Jurkat, Clone E6-1 (cell line): ENCODE results near the gene LGI2.
"Not testable (repeated sequence)": the region's sequence is repeated elsewhere in the genome, so short reads cannot be mapped to it uniquely, and the experiment has no call there.

ENCODE experiments used
- DNase-seq: peaks from one replicate; pipeline ENCODE4 v3.0.0-alpha.2; 2011; ENCODE audit warnings: low read depth, low spot score
- H3K4me3 ChIP-seq: 2 replicates; pipeline ENCODE4 v1.5.1; 2011; ENCODE audit warnings: mild to moderate bottlenecking, low read length, control low read depth, moderate library complexity

Gene LGI2

GRCh38 chr4:25052037-25052436 lies 21.3 kb upstream of the LGI2 start:
- not testable (repeated sequence) for DNase-seq, H3K4me3 ChIP-seq

GRCh38 chr4:25051534-25051933 lies 20.8 kb upstream of the LGI2 start:
- DNase-seq = no peak

GRCh38 chr4:25050370-25051078 lies 19.8 kb upstream of the LGI2 start:
- no peak for DNase-seq
- H3K4me3 ChIP-seq = no peak overlapping the region

More at GRCh38 chr4:25051534-25051933, 20.8 kb upstream of the LGI2 start:
- H3K4me3 ChIP-seq = no peak overlapping the region

- DNase-seq = no peak
- H3K4me3 ChIP-seq = no peak overlapping the region
These were observed 12.8 kb upstream of the LGI2 start for GRCh38 chr4:25043548-25043947.

- no peak for DNase-seq
- H3K4me3 ChIP-seq = no peak overlapping the region
These were observed 2.8 kb upstream of the LGI2 start for GRCh38 chr4:25033526-25033925.

GRCh38 chr4:25032126-25032525 lies 1.4 kb upstream of the LGI2 start:
- H3K4me3 ChIP-seq = no peak overlapping the region
- no peak for DNase-seq

- no peak for DNase-seq
- no peak overlapping the region for H3K4me3 ChIP-seq
These were observed 403 bp upstream of the LGI2 start for GRCh38 chr4:25031077-25031621.

- DNase-seq = no peak
- H3K4me3 ChIP-seq = no peak overlapping the region
These were observed 1.1 kb downstream of the LGI2 start for GRCh38 chr4:25029479-25030276.

GRCh38 chr4:25028851-25029250 lies 1.9 kb downstream of the LGI2 start:
- no peak for DNase-seq
- no peak overlapping the region for H3K4me3 ChIP-seq

- no peak overlapping the region for H3K4me3 ChIP-seq
- DNase-seq = no peak
These were observed 8.0 kb downstream of the LGI2 start for GRCh38 chr4:25022766-25023165.

GRCh38 chr4:25021216-25021615 lies 9.5 kb downstream of the LGI2 start:
- no peak overlapping the region for H3K4me3 ChIP-seq
- no peak for DNase-seq

- DNase-seq = no peak
- no peak overlapping the region for H3K4me3 ChIP-seq
These were observed 10.5 kb downstream of the LGI2 start for GRCh38 chr4:25020236-25020635.

GRCh38 chr4:25019501-25019900 lies 11.2 kb downstream of the LGI2 start:
- H3K4me3 ChIP-seq = no peak overlapping the region
- DNase-seq = no peak

GRCh38 chr4:25015012-25015411 lies 15.7 kb downstream of the LGI2 start:
- no peak overlapping the region for H3K4me3 ChIP-seq
- no peak for DNase-seq

GRCh38 chr4:25014662-25014983 lies 16.1 kb downstream of the LGI2 start:
- H3K4me3 ChIP-seq, DNase-seq: not testable (repeated sequence)

- no peak overlapping the region for H3K4me3 ChIP-seq
These were observed 16.7 kb downstream of the LGI2 start for GRCh38 chr4:25013756-25014661.

GRCh38 chr4:25012655-25013054 lies 18.1 kb downstream of the LGI2 start:
- H3K4me3 ChIP-seq = no peak overlapping the region
- no peak for DNase-seq

More at GRCh38 chr4:25013756-25014661, 16.7 kb downstream of the LGI2 start:
- no peak for DNase-seq

- no peak overlapping the region for H3K4me3 ChIP-seq
- DNase-seq = no peak
These were observed 19.4 kb downstream of the LGI2 start for GRCh38 chr4:25011135-25011866.

- no peak for DNase-seq
- no peak overlapping the region for H3K4me3 ChIP-seq
These were observed 23.1 kb downstream of the LGI2 start for GRCh38 chr4:25007598-25007997.
